ENCODE results near the gene FUT6.
A peak's percentile ranks its signal among the peaks of the same experiment; 100 is the strongest.

Gene FUT6

GRCh38 chr19:5832061-5832460 lies 7.4 kb downstream of the FUT6 start:
- Histone ChIP-seq H3K4me1 (ENCODE audit: insufficient read depth, low read length) (no peaks in the 10 kb centered on the region), H3K27me3 (ENCODE audit: insufficient read depth, low read length) (no peaks in the 10 kb centered on the region; the same call in 1 of the 2 replicates), H3K9me3 (ENCODE audit: insufficient read depth, low read depth, low read length) (no peaks in the 10 kb centered on the region), H3K4me3 (ENCODE audit: low read length) (no peak overlapping the region), H3K36me3 (ENCODE audit: insufficient read depth, low read depth, low read length) (no peaks in the 10 kb centered on the region), H3K9ac (ENCODE audit: low read depth, low read length) (no peak overlapping the region), H3K27ac (ENCODE audit: low read length) (no peak overlapping the region)

- H3K9ac ChIP-seq (ENCODE audit: low read depth, low read length), result no peak overlapping the region
- H3K27me3 ChIP-seq (ENCODE audit: insufficient read depth, low read length), result no peaks in the 10 kb centered on the region; the same call in 1 of the 2 replicates
- H3K9me3 ChIP-seq (ENCODE audit: insufficient read depth, low read depth, low read length), result no peaks in the 10 kb centered on the region
- H3K4me1 ChIP-seq (ENCODE audit: insufficient read depth, low read length), result no peaks in the 10 kb centered on the region
- H3K27ac ChIP-seq (ENCODE audit: low read length), result no peak overlapping the region
- no peak overlapping the region for H3K4me3 ChIP-seq (ENCODE audit: low read length)
- no peaks in the 10 kb centered on the region for H3K36me3 ChIP-seq (ENCODE audit: insufficient read depth, low read depth, low read length)
These were observed 8.3 kb downstream of the FUT6 start for GRCh38 chr19:5831159-5831558.

DNA sequence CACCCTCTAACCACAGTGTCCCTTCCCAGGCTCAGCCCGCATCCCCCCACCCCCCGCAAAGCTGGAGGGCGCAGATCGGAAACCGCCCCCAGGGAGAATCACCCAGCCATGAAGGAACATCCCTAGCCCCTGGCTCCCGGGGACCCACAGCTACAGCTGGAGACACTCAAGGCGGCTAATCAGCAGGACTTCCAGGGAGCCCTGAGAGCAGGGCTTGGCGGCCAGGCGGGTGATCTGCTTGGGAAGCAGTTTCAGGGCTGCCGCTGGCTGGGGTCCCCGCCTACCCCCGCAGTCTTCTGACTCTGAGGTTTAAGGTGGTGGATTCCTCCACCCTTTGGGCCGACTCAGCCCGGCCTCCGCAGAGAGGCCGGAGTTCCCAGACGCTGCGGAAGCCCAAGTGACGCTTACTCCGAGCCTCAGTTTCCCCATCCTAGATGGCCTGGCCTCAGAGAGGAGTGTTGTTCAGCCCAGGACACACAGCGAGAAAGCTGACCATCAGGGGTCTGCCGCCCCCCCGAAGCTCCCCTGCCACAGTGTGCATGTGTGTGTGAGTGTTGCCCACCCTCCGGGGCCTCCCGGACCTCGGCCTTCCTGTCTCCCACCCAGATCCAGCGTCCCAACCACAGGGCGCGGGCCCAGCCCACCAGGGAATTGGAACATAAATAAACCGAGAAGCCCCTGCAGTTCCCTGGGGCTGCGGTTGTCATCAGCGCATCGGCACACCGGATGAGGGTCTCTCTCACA lies 9.8 kb downstream of the FUT6 start:
- no peaks in the 10 kb centered on the region for H3K9me3 ChIP-seq (ENCODE audit: insufficient read depth, low read depth, low read length)
- H3K9ac ChIP-seq (ENCODE audit: low read depth, low read length), result no peak overlapping the region; the same call in 1 of the 2 replicates
- no peaks in the 10 kb centered on the region for H3K4me1 ChIP-seq (ENCODE audit: insufficient read depth, low read length)
- peak overlapping the region; percentile 42; the same call in 1 of the 2 replicates for H3K4me3 ChIP-seq (ENCODE audit: low read length)
- no peaks in the 10 kb centered on the region for H3K36me3 ChIP-seq (ENCODE audit: insufficient read depth, low read depth, low read length)
- no peaks in the 10 kb centered on the region; the same call in 1 of the 2 replicates for H3K27me3 ChIP-seq (ENCODE audit: insufficient read depth, low read length)
- H3K27ac ChIP-seq (ENCODE audit: low read length), result no peak overlapping the region

DNA sequence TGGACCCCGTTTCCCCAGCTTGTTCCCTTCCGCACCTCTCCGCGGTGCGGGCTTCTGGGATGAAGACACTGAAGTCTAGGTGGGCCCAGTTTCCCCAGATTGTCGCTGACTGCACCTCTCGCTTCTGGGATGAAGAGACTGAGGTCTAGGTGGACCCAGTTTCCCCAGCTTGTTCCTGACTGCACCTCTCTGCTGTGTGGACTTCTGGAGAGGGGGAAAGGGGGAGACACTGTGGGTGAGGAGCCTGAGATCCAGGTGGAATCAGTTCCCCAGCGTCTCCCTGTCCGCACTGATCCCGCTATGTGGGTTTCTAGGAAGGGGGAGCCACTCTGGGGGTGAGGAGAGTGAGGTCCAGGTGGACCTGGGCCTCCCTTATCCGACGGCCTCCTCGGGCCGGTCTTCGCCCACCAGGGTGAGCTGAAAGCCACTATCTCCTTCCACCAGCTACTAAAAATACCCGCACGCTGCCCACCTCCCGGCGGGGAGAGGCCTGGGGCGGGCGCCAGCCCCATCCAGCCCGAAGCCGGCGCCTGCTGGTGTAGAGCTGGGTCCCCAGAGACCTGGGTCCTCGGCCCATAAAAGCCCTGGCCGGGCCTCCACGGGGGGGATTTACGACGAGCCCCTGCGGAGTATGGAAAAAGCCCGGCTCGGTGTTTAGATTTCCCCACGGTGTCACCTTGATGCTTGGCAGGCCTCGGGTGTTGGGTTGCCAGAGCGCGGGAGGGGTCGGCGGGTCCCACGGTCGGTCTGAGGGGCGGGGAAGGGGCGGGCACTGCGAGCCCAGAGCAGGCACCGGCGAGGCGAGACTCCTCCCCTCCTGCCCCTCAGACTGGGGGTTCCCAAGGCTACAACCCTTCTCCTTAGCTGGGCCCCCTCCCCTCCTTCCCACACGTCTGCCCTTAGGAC lies 10.6 kb downstream of the FUT6 start:
- Histone ChIP-seq H3K4me3 (ENCODE audit: low read length) (peak overlapping the region; percentile 87), H3K36me3 (ENCODE audit: insufficient read depth, low read depth, low read length) (no peaks in the 10 kb centered on the region), H3K4me1 (ENCODE audit: insufficient read depth, low read length) (no peaks in the 10 kb centered on the region), H3K9me3 (ENCODE audit: insufficient read depth, low read depth, low read length) (no peaks in the 10 kb centered on the region), H3K9ac (ENCODE audit: low read depth, low read length) (peak overlapping the region; percentile 91), H3K27ac (ENCODE audit: low read length) (peak overlapping the region; percentile 63), H3K27me3 (ENCODE audit: insufficient read depth, low read length) (no peaks in the 10 kb centered on the region)

- H3K4me1 ChIP-seq (ENCODE audit: insufficient read depth, low read length), result no peaks in the 10 kb centered on the region
- H3K27me3 ChIP-seq (ENCODE audit: insufficient read depth, low read length), result no peaks in the 10 kb centered on the region
- peak overlapping the region; percentile 87 for H3K4me3 ChIP-seq (ENCODE audit: low read length)
- H3K36me3 ChIP-seq (ENCODE audit: insufficient read depth, low read depth, low read length), result no peaks in the 10 kb centered on the region
- peak overlapping the region; percentile 63 for H3K27ac ChIP-seq (ENCODE audit: low read length)
- H3K9me3 ChIP-seq (ENCODE audit: insufficient read depth, low read depth, low read length), result no peaks in the 10 kb centered on the region
- peak overlapping the region; percentile 91 for H3K9ac ChIP-seq (ENCODE audit: low read depth, low read length)
These were observed 11.4 kb downstream of the FUT6 start for GRCh38 chr19:5827891-5828660.

- Histone ChIP-seq H3K4me3 (ENCODE audit: low read length) (peak overlapping the region; percentile 67), H3K27ac (ENCODE audit: low read length) (no peak overlapping the region), H3K36me3 (ENCODE audit: insufficient read depth, low read depth, low read length) (no peaks in the 10 kb centered on the region), H3K9me3 (ENCODE audit: insufficient read depth, low read depth, low read length) (no peaks in the 10 kb centered on the region), H3K27me3 (ENCODE audit: insufficient read depth, low read length) (no peaks in the 10 kb centered on the region), H3K4me1 (ENCODE audit: insufficient read depth, low read length) (no peaks in the 10 kb centered on the region), H3K9ac (ENCODE audit: low read depth, low read length) (peak overlapping the region; percentile 61; the same call in 1 of the 2 replicates)
These were observed 12.1 kb downstream of the FUT6 start for GRCh38 chr19:5827342-5827890.

GRCh38 chr19:5826531-5827341 lies 12.8 kb downstream of the FUT6 start:
- Histone ChIP-seq H3K27ac (ENCODE audit: low read length) (no peak overlapping the region), H3K4me1 (ENCODE audit: insufficient read depth, low read length) (no peaks in the 10 kb centered on the region), H3K27me3 (ENCODE audit: insufficient read depth, low read length) (no peaks in the 10 kb centered on the region), H3K4me3 (ENCODE audit: low read length) (peak overlapping the region; percentile 67; the same call in 1 of the 2 replicates), H3K9ac (ENCODE audit: low read depth, low read length) (no peak overlapping the region; the same call in 1 of the 2 replicates), H3K36me3 (ENCODE audit: insufficient read depth, low read depth, low read length) (no peaks in the 10 kb centered on the region), H3K9me3 (ENCODE audit: insufficient read depth, low read depth, low read length) (no peaks in the 10 kb centered on the region)

DNA sequence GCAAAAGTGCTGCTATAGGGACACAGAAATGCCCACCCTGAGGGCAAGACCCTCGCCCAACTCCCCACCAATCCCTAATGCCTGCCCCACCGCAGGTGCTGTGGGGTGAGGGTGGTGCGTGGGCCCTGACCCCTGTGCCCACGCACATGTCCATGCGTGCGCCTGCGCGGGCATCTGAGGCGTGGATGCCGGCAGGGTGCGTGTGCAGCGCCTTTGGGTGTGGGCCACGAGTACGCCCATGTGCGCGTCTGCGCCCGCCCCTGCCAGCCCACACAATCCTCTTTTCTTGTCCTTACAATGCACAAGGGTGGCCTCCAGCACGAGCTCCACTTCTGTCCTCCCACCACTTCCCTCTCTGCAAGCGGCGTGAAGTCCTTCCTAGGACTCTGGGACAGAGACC lies 14.3 kb downstream of the FUT6 start:
- H3K27ac ChIP-seq (ENCODE audit: low read length), result no peak overlapping the region
- no peaks in the 10 kb centered on the region for H3K36me3 ChIP-seq (ENCODE audit: insufficient read depth, low read depth, low read length)
- no peaks in the 10 kb centered on the region for H3K9me3 ChIP-seq (ENCODE audit: insufficient read depth, low read depth, low read length)
- H3K4me3 ChIP-seq (ENCODE audit: low read length), result no peak overlapping the region
- no peak overlapping the region for H3K9ac ChIP-seq (ENCODE audit: low read depth, low read length)
- no peaks in the 10 kb centered on the region for H3K27me3 ChIP-seq (ENCODE audit: insufficient read depth, low read length)
- H3K4me1 ChIP-seq (ENCODE audit: insufficient read depth, low read length), result no peaks in the 10 kb centered on the region

- H3K9ac ChIP-seq (ENCODE audit: low read depth, low read length), result no peak overlapping the region
- no peaks in the 10 kb centered on the region for H3K4me1 ChIP-seq (ENCODE audit: insufficient read depth, low read length)
- H3K27me3 ChIP-seq (ENCODE audit: insufficient read depth, low read length), result no peaks in the 10 kb centered on the region
These were observed 14.8 kb downstream of the FUT6 start for GRCh38 chr19:5824751-5825150.

GRCh38 chr19:5823579-5824281 lies 15.8 kb downstream of the FUT6 start:
- H3K4me1 ChIP-seq (ENCODE audit: insufficient read depth, low read length), result no peaks in the 10 kb centered on the region

More at GRCh38 chr19:5824751-5825150, 14.8 kb downstream of the FUT6 start:
- Histone ChIP-seq H3K9me3 (ENCODE audit: insufficient read depth, low read depth, low read length) (no peaks in the 10 kb centered on the region), H3K4me3 (ENCODE audit: low read length) (no peak overlapping the region), H3K36me3 (ENCODE audit: insufficient read depth, low read depth, low read length) (no peaks in the 10 kb centered on the region), H3K27ac (ENCODE audit: low read length) (no peak overlapping the region)

More at GRCh38 chr19:5823579-5824281, 15.8 kb downstream of the FUT6 start:
- H3K9ac ChIP-seq (ENCODE audit: low read depth, low read length), result no peak overlapping the region
- H3K27me3 ChIP-seq (ENCODE audit: insufficient read depth, low read length), result no peaks in the 10 kb centered on the region
- H3K36me3 ChIP-seq (ENCODE audit: insufficient read depth, low read depth, low read length), result no peaks in the 10 kb centered on the region
- H3K9me3 ChIP-seq (ENCODE audit: insufficient read depth, low read depth, low read length), result no peaks in the 10 kb centered on the region
- no peak overlapping the region for H3K4me3 ChIP-seq (ENCODE audit: low read length)
- H3K27ac ChIP-seq (ENCODE audit: low read length), result no peak overlapping the region

Measured in iPS-20b (cell line).